ENCODE results near the gene ATP6AP2.

DNA sequence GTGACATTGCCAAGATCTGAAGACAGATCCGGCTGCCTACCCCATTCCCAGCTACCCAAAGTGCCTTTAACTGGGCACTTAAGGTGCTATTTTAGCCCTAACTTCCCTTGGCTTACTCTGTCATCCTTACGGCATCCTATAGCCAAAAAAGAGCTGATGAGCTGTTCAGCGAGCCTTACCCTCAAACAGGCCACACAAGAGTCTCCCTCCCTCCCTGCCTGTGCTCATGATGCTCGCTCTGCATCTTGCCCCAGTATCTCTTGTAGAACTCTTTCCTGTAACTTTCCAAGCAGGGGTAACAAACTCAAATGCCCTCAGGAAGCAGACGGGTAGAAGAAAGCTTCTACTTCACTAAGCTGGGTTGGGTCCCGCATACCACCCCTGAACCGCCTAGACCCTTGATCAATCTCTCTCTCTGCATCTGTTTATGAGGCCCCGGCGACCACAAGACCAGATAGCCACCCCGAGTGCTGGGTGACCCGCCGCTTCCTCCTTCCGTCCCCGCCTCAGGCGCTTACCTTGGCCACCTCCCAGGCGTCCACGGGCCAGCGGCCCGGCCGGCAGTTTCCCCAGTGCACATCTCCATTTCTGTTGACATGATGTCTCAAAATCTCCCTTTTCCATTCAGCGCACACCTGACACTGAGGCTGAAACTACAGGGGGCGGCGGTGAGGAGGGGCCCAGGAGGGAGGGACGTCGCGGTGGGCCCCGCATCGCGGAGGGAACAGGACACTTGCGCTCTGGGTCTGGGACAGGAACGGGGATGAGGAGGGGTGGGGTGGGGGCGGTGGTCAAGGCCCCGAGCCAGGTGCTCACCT lies 65.9 kb downstream of the ATP6AP2 start:
- TF ChIP-seq, protein P1, sequence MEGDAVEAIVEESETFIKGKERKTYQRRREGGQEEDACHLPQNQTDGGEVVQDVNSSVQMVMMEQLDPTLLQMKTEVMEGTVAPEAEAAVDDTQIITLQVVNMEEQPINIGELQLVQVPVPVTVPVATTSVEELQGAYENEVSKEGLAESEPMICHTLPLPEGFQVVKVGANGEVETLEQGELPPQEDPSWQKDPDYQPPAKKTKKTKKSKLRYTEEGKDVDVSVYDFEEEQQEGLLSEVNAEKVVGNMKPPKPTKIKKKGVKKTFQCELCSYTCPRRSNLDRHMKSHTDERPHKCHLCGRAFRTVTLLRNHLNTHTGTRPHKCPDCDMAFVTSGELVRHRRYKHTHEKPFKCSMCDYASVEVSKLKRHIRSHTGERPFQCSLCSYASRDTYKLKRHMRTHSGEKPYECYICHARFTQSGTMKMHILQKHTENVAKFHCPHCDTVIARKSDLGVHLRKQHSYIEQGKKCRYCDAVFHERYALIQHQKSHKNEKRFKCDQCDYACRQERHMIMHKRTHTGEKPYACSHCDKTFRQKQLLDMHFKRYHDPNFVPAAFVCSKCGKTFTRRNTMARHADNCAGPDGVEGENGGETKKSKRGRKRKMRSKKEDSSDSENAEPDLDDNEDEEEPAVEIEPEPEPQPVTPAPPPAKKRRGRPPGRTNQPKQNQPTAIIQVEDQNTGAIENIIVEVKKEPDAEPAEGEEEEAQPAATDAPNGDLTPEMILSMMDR (conservative IDR thresholded peaks at IDR 0.05; ENCODE audit: low read depth, low read length) = no peak
- no peak for TF ChIP-seq EZH2 (IDR thresholded peaks at IDR 0.05; ENCODE audit: borderline replicate concordance, low read depth, low read length, poor library complexity, severe bottlenecking)

Measured in A673 (cell line).